Measurements from ENCODE around the gene SUN1. TPM values are rescaled to one million over a fixed set of nuclear protein-coding genes. Genes with fewer than 3 reads are reported as not detected.

SUN1 gene
- total and polyA plus RNA-seq, 9 of the 15 experiments (the other 6 are each of a cell fraction or from before 2014, with no cell fraction given), result 36.8 to 132 (median 62.3) TPM

- no peak for TF ChIP-seq EZH2 (IDR thresholded peaks at IDR 0.05; ENCODE audit: borderline replicate concordance, low read depth, low read length)
- peak; percentile 69 for TF ChIP-seq ZNF316 (IDR thresholded peaks at IDR 0.05)
- TF ChIP-seq RNF219 (CRISPR knock-in tag; IDR thresholded peaks at IDR 0.05), result no peak
- no peak for TF ChIP-seq PREB (CRISPR knock-in tag; IDR thresholded peaks at IDR 0.05)
- TF ChIP-seq C11orf30 (IDR thresholded peaks at IDR 0.05; ENCODE audit: low read depth), result peak; percentile 43; the same call in 1 of the 2 replicates
- TF ChIP-seq MYC (IDR thresholded peaks at IDR 0.05; ENCODE audit: low read depth, low read length), result no peak
- TF ChIP-seq MYC (CRISPR knock-in tag; IDR thresholded peaks at IDR 0.05; ENCODE audit: borderline replicate concordance, low read depth), result no peak
- TF ChIP-seq TCF7 (IDR thresholded peaks at IDR 0.05; ENCODE audit: borderline replicate concordance), result no peak
- Histone ChIP-seq H3K4me1 (replicated peaks in 1 of 2; ENCODE audit: control insufficient read depth in 2 of 2, insufficient read depth in 2 of 2, low read length in 2 of 2) (peaks cover 24 to 29% of the 10 kb centered on the region in 2 experiments; a peak in 4 of 5 replicates), H2AFZ (ENCODE audit: low read depth, low read length) (no peak overlapping the region), H3K27me3 (ENCODE audit: control insufficient read depth in 2 of 2, insufficient read depth in 2 of 2, low read length in 2 of 2) (no peaks in the 10 kb centered on the region), H3K9me3 (replicated peaks; ENCODE audit: control insufficient read depth, insufficient read depth, low read depth, low read length) (no peaks in the 10 kb centered on the region), H3K79me2 (ENCODE audit: control insufficient read depth, insufficient read depth, low read length) (peaks cover 87% of the 10 kb centered on the region), H3K27ac (ENCODE audit: extremely low read depth, low read depth, low read length) (no peak overlapping the region), H3K9ac (ENCODE audit: insufficient read depth in 1 of 2, low read depth in 2 of 2, low read length in 2 of 2) (no peak overlapping the region), H4K20me1 (replicated peaks; ENCODE audit: control insufficient read depth, insufficient read depth, low read length) (peaks cover 20% of the 10 kb centered on the region), H3K4me2 (ENCODE audit: insufficient read depth, low read length) (no peak overlapping the region), H3K9me1 (ENCODE audit: control insufficient read depth, insufficient read depth, low read length) (no peaks in the 10 kb centered on the region), H3K36me3 (ENCODE audit: control insufficient read depth, insufficient read depth, low read length) (peaks cover 22% of the 10 kb centered on the region), H3K4me3 (no peak overlapping the region)
- intact Hi-C loops (cut with micrococcal nuclease), result no loop called here
- 83% methylated on average over 1 of the region's 1 CpG for WGBS (ENCODE audit: insufficient coverage, low coverage, missing lambda C conversion rate)
- ChIA-PET POLR2A (no interaction called here), CTCF (ENCODE audit: low intra/inter-chr PET ratio) (no interaction called here)
- no TSS peak for BruUV-seq (replicated peaks)
- FAIRE-seq (no peak), ATAC-seq (no peak), DNase-seq (ENCODE audit: extremely low read depth in 1 of 4, low spot score in 3 of 4) (no peak)
- in situ Hi-C loops (cut with MboI), result no loop called here
Measured at GRCh38 chr7:820341-820740, 11.9 kb upstream of the SUN1 start.
